Neural cell (in vitro differentiated cells): Measurements from ENCODE around the gene ANKRD60.

ENCODE experiments used
- CTCF ChIP-seq: fragments of 450-650 bp; IDR thresholded peaks from 2 replicates; pipeline ENCODE4 v1.5.1; 2014; ENCODE audit warnings: antibody characterized with exemption, mild to moderate bottlenecking, moderate library complexity; ENCODE audit not compliant: poor library complexity, severe bottlenecking
- EZH2 ChIP-seq: fragments of 200-600, 300-800 bp; shearing (Covaris generic), sonication (generic); IDR thresholded peaks from 2 replicates; pipeline ENCODE4 v1.6.1; 2014; ENCODE audit warnings: antibody characterized with exemption, low read length, borderline replicate concordance, mild to moderate bottlenecking; ENCODE audit not compliant: insufficient read depth, poor library complexity, severe bottlenecking
- RAD21 ChIP-seq: fragments of 450-650 bp; conservative IDR thresholded peaks from 2 replicates; pipeline ENCODE4 v1.6.1; 2014; ENCODE audit warnings: antibody characterized with exemption, mild to moderate bottlenecking, moderate library complexity

DNA sequence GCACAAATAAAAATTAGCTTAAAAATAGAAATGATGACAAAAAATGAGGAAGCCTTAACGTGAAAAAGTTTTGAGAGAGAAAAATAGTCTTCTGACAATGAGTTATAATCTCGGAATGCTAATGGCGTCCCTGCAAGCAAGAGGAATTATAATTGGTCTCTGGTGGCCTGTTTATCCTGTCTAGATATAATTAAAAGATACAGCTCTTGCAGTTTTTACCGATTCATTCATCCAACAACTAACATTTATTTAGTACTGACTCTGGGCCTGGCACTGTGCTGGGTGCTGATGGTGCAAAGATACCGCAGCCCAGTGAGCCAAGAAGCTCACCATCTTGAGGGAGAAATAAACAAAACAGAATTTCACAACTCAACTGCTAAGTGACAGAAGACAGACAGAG lies 31.6 kb upstream of the ANKRD60 start:
- TF ChIP-seq CTCF (no peak), EZH2 (no peak), RAD21 (no peak)
